Smooth muscle cell of the brain vasculature (primary cell): ENCODE measurements around the gene CFAP97.
"Not testable (repeated sequence)": the region's sequence is repeated elsewhere in the genome, so short reads cannot be mapped to it uniquely, and the experiment has no call there.

ENCODE experiments used
- DNase-seq: peaks from one replicate; pipeline ENCODE4 v3.0.0-alpha.2; 2012; ENCODE audit warnings: low read depth, low spot score

Gene CFAP97

DNA sequence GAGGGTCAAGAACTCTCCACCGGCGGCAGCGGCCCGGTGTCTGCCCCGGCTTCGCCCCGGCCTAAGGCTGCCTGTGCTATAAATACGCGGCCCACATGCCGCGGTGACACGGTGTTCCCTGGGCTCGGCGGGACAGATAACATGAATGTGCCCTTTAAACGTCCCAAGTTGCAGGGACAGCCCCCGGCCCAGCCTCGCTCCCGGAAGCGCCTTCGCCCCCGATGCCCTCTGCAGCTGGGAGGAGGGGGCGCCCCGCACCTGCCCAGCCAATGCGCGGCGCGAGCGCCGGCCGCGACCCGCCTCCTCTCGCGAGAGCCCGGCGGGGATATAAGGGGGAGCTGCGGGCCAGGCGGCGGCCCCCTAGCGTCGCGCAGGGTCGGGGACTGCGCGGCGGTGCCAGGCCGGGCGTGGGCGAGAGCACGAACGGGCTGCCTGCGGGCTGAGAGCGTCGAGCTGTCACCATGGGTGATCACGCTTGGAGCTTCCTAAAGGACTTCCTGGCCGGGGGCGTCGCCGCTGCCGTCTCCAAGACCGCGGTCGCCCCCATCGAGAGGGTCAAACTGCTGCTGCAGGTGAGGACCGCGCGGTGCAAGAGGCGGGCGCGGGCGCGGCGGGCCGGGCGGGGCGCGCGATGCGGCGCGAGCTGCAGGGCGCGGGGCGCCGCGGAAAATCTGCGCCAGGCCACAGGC, 60.7 kb downstream of the CFAP97 start, which contains the start of gene SLC25A4:
TSS of gene SLC25A4 (plus strand) at position 355 of the 689 bp plus-strand sequence. CDS start at position 462, 107 bp downstream.
- no peak for DNase-seq

DNA sequence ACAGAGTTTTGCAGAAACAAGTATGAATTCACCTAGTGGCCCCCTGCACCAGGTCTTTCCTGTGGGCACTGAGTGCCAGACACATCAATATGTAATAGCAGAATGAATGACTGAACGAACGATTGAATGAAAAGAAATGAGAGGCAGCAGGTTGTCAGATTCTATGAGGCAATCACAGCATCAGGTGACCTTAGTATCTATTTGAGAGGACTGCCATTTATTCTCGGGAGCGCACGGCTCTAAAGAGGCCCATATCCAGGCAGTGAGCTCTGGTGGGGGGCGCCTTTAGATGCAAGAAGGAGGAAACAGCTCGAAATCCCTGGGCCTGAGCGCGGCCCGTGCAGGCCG, 61.3 kb downstream of the CFAP97 start:
- DNase-seq, result no peak

DNA sequence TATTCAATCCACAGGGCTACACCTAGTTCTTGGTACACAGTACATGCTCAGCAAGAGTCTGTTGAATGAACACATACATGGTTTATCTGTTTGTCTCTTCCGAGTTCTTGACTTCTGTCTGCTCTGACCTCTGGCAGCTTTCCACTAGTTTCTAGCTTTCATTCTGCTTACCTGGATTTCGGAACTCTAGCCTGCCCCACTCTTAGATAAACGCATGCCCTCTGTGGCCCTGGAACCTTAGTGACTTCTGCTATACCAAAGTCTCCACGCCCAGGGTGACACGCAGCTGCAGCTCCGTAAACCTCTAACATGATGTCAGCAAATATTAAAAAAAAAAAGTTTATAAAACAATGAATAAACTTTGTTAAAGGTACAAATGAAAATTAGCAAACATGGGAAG, 62.0 kb downstream of the CFAP97 start:
- no peak for DNase-seq

DNA sequence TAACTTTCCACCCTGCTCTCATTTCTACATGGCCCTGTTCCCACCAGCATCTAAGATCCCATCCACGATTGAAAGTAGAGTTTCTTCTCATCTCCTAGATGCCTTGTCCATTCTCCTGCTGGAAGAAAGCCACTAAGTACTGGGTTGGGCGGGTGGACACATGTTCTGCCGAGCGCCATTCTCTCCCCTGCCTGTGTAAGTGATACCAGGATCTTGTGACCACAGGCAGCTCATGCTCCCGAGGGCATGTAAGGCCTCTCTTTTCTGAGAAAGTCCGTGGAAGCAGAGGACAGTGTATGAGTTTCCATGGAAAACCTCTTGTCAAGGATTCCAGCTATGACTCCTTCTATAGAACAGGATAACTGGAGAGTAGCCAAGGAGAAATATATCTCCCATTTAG, 64.1 kb downstream of the CFAP97 start:
- no peak for DNase-seq

DNA sequence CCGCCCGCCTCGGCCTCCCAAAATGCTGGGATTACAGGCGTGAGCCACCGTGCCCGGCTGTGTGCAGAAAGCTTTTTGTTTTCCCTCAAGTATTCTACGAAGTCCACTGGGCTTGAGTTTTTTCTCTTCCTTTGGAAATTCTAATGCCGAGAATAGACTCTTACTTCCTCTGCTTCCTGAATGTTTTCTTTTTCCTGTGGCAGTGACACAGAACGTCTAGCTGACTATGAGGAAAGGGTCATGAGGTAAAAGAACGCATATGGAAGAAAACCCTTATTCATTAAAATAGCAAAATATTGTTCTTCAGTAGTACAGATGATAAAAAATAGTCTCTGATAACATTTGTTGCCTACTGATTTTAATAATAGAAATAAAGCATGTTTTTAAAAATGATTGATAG, 65.6 kb downstream of the CFAP97 start:
- DNase-seq, result no peak

DNA sequence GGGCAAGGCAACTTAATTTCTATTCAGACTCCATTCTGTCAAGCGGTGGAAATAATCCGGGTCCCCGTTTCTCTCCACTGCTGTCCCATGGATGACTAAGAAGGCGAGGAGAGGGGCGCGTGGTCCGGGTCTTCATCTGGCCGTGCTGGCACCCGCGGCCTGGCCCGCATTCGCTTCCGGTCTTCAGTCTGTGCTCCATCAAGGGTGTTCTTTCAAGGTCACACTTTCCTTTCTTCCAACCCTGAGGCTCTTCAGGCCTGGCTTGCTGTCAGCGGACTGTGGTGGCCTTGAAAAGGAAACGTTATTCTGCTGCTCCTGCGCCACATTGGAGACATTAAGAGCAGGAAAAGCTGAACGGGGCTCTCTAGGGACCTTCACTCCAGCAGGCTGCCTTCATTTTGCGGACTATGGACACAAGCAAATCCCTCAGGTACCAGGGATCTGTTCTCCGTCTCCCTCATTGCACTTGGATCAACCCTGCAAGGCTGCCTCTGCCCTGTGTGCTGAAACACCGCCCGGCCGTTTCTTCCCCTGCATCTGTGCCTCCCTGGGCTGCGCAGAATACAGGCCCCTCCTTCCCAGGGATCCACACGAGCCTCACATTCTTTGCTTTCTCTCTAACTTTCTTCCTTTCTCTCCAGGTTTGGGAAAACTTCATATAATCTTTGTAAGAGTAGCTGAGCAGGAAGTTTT, 66.4 kb downstream of the CFAP97 start:
- no peak for DNase-seq

DNA sequence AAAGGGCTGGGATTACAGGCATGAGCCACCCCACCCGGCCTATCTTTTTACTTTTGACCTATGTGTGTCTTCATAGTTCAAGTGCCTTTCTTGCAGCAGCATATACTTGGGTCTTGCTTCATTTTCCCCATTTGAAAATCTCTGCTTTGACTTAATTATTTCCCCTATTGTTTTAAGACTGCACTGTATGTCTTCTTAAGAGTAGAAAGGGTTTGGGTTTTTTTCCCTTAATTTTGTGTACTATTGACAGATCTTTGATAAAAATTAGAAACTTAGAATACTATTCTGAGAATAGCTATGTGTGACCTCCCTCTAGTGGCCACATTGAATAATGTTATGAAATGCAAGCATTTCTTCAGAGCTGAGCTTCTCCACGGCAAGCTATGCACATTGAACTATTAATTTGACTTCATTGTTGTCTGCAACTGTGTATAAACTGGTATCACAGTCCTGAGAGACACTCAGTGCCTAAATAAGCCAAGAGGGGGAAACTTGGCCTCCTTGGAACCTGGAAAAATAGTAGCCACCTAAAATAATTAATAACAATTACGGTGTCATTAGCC, 69.4 kb downstream of the CFAP97 start:
- DNase-seq, result no peak

DNA sequence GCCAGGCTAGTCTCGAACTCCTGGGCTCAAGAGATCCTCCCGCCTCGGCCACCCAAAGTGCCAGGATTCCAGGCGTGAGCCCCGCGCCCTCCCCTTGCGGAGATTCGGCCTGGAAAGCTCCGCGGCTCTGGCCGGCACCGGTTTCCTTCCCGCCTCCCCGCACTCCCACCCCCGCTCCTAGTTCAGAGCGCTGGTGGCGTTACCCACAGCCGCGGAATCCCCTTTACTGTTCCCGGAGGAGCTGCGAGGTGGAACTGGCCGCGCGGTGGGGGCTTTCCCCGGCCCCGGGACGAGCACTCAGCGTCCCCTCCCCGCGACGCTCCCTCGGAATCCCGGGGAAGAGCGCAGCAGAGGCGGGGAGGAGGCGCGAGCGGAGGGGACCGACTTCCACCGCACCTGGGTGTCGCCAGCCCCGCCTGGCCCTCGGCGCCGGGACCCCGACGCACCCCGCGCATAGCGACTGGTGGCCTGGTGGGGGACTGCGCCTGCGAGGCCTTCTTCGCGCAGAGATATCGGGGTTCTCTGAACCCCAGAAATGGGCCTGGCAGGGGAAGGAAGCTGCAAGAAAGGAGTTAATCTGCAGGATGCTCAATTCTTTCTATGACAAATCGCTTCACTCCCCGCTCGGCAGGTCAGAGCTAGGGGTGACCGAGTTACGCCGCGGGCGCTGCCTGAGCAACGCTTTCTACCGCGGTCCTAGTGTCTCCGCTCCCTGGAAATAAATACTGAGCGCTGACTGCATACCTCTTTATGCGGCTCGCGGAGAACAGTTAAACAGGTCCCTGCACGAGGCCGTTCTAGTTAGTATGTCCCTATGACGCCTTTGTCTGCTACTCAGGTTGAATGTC, 75.3 kb downstream of the CFAP97 start:
- no peak for DNase-seq

DNA sequence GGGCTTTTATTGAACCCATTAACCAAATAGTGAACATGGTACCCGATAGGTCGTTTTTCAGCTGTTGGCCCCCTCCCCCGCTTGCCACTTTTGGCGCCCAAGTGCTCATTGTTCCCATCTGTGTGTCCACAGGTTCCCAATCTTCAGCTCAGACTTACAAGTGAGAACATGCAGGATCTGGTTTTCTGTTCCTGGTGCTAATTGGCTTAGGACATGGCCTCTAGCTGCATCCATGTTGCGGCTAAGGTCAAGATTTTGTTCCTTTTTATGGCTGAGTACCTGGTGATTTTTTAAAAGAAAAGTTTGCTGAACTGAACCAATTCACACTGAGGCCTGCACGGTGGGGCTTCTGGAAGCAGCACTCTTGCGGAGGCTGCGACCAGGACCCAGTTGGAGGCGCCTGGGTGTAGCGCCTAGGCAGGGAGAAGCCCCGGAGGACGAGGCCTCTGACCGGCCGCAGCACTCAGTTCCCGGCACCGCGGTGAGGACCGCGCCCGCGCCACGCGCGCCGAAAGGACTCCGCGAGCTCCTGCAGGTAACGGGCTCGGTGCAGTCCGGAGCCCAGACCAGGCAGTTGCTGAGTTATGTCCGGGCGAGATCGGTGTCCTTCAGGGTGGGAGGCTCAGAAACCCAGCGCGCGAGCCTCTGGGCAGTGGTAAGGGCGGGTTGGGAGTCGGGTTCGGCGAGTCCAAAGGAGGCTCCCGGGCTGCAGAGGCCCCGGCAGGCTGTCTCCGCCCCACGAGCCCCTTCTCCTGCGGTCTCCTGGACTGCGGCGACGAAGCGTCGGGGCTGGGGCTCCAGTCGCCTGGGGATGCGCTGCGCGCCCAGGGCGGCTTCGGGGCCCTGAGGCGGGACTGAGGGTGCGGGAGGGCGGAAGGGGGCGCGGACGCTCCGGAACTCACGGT, 76.5 kb downstream of the CFAP97 start:
- DNase-seq, result no peak

DNA sequence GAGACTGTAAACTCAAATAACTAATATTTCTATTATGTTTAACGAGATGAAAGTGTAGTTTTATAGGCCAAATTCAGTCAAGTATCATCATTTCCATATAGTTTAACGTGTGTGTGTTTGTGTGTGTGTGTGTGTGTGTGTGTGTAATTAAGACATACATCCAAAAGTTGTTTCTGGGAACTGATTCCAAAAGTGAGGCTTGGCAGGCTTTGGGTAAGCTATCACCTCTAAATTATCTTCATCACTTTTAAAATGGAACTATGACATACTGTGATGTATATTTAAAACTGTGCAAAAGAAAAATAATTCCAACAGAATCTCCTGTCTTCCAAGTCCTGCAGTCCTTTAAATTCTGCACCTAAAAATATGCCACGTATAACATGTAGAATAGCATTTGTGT, 79.8 kb downstream of the CFAP97 start:
- no peak for DNase-seq

DNA sequence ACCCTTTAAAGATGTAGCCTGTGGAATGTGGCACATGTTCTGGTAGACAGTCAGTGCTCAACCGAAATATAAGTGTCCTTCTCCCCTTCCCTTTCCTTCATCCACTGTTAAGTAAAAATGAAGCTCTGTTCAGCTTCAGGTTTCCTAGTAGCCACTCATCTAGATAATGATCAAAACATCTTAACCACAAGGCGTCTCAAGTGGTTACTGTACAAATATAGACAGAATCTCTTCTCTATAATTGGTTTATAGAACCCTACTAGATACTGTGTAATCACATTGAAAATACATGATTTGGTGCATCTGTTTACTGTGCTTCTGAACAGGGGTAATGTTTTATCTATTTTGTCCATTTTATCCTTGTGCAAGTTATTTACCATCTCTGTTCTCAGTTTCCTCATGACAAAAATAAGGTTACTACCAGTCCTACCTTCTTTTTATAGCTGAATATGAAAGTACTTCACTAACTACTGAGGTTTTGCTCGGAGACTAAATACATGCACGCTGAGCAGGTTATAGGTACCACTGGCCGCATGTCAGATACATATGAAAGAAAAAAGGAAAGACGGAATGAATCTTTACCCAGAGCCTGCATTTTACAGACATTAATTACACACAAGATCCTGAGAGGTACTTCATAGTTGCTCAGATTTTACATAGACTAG, 81.0 kb downstream of the CFAP97 start:
- DNase-seq, result no peak

DNA sequence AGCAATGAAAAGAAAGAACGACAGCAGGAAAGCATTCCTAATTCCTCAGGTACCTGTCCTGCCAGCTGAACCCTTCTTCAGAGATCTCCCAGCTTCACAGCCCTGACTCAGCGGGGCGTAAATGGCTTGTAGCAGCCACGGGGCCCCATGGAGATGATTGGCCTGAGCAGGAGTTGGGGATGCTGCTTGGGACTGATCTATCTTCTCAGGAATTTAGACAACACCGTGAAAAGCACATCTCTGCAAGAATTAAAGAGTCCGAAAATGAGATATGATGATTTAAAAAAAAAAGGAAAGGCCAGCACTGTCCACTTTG, 83.2 kb downstream of the CFAP97 start:
- no peak for DNase-seq

DNA sequence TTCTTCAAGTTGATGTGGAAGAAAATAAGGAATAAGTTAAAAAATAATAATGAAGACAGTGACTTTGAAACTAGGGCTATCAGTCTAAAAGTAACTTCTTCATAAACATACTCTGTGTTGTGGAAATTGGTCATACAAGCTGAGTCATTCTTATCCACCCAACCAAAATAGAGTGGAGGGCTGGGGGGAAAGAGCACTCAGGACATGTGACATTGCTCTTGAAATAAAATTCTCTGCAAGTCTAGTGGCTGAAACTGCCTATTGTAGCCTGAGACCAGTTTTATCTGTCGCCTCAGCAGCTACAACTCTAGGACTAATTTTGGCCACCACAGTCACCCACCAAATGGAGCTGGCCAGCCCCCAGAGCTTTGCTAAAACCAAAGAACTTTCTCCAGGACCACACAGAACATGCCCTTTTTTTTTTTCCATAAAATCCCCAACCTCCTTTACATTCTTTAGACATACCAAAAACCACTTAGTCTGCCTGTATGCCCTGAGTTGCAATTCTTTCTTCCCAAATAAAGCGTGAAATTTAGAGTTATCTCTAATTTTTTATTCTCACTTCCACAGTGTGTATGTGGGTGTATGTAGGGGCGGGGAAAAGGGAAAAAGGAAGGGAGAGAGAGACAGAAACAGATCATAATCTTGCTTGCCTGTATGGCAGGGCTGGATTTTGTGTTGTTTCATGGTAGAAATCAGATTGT, 83.7 kb downstream of the CFAP97 start:
- DNase-seq, result no peak

DNA sequence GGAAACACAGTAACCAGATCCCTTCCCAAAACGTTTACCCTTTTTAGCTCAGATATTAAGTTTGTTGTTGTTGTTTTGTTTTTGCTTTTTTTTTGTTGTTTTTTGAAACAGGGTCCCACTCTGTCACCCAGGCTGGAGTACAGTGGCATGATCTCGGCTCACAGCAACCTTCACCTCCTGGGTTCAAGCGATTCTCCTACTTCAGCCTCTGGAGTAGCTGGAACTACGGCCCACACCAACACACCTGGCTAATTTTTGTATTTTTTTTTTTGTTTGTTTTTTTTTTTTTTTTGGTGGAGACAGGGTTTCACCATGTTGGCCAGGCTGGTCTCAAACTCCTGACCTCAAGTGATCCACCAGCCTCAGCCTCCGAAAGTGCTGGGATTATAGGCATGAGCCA, 84.3 kb downstream of the CFAP97 start:
- DNase-seq, result not testable (repeated sequence)

DNA sequence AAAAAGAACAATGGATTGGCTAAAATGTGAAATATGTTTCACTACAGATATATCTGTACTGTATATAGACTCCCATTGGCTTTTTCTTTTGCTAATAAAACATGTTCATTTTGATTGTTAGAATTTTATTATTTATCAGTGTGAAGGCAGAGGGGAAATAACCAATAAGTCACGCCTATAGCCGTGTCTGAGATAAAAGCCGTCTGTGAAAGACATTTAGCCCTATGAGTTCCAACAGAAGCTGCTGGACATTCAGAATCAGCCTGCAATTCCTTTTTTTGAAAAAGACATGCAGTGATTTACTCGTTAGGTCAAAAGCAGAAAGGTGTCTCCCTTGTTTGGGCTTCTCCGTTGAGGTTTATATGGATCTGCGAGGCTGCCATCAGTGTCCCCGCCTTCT, 84.9 kb downstream of the CFAP97 start:
- no peak for DNase-seq

DNA sequence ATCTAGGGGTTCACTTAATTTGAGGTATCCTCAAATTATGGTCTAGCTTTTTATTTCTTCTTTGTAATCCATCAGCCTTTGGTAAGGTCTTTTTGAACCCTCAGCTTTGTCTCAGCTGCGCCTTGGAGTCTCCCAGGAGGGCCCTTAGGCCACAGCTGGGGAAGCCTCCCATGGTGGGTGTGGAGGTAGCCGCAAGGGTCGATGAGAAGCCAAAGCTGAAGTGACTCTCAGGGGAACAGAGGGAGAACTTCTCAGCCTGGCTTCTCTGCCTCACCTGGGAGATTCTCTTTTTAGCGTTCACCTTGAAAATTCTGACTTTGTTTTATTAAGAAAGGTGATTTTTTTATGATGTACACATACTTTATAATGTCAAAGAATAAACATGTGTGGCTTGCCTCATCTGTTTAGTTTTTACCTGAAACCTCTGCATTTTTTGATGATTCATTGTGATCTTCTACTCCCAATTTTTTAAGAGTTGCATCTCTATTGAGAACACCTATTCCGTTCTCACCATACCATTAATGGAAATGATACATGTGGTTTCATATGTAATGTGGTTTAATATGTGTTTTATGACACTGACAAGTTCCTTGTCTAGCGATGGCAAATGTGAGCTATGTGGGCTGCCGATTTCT, 86.4 kb downstream of the CFAP97 start:
- no peak for DNase-seq

DNA sequence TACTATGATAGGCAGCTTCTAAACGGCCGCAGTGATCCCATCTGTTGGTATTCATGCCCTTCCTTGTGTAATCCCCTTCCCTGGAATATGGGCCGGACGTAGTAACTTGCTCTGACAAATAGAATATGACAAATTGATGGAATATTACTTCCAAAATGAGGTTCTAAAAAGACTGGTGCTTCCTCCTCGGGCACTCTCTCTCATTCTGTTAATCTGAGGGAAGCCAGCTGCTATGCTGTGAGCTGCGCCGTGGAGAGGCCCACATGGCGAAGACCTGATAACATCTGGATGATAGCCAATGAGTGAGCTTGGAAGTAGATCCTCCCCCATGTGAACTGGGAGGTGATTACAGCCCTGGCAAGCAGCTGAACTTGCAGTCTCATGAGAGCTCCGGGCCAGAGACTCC, 88.0 kb downstream of the CFAP97 start:
- peak; percentile 24 for DNase-seq

DNA sequence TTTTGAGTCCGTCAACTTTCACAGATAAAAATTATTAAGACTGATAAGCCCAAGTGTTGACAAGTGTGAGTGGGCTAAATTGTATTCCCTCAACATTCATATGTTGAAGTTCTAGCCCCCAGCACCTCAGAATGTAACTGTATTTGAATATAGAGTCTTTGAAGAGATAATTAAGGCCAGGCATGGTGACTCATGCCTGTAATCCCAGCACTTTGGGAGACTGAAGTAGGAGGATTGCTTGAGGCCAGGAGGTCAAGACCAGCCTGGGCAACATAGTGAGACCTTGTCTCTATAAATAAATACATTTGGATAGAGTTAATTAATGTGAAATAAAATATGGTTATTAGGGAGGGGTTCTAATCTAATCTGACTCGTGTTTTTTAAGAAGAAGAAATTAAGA, 90.5 kb downstream of the CFAP97 start:
- no peak for DNase-seq

DNA sequence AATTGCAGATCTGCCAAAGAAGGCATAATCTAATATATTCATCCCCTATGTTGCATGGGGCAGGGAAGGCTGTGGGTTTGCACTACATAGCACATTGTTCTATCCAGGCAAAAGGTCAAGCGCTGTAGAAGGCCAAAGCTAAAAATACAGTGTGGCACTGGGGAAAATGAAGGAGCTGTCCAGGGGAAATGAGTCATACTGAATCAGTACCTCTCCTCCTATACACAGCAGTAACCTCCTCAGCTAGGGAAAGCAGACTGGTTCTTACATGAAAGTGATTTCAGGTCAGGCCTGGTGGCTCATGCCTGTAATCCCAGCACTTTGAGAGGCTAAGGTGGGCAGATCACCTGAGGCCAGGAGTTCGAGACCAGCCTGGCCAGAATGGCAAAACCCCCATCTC, 91.7 kb downstream of the CFAP97 start:
- DNase-seq, result peak; percentile 74

DNA sequence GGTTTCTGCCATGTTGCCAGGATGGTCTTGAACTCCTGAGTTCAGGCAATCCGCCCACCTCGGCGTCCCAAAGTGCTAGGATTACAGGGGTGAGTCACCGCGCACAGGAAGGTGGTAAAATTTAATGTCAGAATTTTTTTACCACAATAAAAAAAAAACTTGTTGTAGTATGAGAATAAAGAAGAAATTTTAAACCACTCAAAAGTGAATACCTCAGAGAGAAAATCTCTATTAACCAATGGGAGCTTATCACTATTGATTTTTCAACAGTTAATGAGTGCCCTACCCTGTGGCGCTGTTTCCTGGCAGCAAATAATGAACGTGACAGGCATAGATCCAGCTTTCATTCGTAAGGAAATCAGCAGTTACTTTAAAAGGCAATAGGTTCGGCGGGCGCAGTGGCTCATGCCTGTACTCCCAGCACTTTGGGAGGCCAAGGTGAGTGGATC, 93.4 kb downstream of the CFAP97 start:
- no peak for DNase-seq
